GM19438 (cell line): Measurements from ENCODE around the gene HACD2.
"Not testable (repeated sequence)": the region's sequence is repeated elsewhere in the genome, so short reads cannot be mapped to it uniquely, and the experiment has no call there.

Experiments
- ATAC-seq: cut with Tn5 transposase; IDR thresholded peaks from one replicate; pipeline ENCODE4 v1.9.1; 2021; ENCODE audit warnings: low read depth; ENCODE audit not compliant: unreplicated experiment

Gene HACD2

GRCh38 chr3:123487063-123487462, 97.8 kb downstream of the HACD2 start:
- not testable (repeated sequence) for ATAC-seq

GRCh38 chr3:123486460-123486859, 98.4 kb downstream of the HACD2 start:
- no peak for ATAC-seq

GRCh38 chr3:123485551-123485950, 99.3 kb downstream of the HACD2 start:
- ATAC-seq = no peak

GRCh38 chr3:123483146-123483545, 101.7 kb downstream of the HACD2 start:
- ATAC-seq = no peak

- no peak for ATAC-seq
Measured at GRCh38 chr3:123481722-123482457, 103.0 kb downstream of the HACD2 start.

GRCh38 chr3:123481071-123481470, 103.8 kb downstream of the HACD2 start:
- ATAC-seq = no peak

- ATAC-seq = no peak
Measured at GRCh38 chr3:123480428-123480827, 104.4 kb downstream of the HACD2 start.

- ATAC-seq = no peak
Measured at GRCh38 chr3:123479891-123480290, 105.0 kb downstream of the HACD2 start.

GRCh38 chr3:123478314-123478713, 106.5 kb downstream of the HACD2 start:
- ATAC-seq = no peak

- ATAC-seq = no peak
Measured at GRCh38 chr3:123476967-123477750, 107.7 kb downstream of the HACD2 start.

GRCh38 chr3:123475786-123476185, 109.1 kb downstream of the HACD2 start:
- no peak for ATAC-seq

- ATAC-seq = no peak
Measured at GRCh38 chr3:123471106-123471505, 113.7 kb downstream of the HACD2 start.

GRCh38 chr3:123469323-123469995, 115.4 kb downstream of the HACD2 start:
- ATAC-seq = no peak

- ATAC-seq = no peak
Measured at GRCh38 chr3:123467046-123467445, 117.8 kb downstream of the HACD2 start.

GRCh38 chr3:123464211-123464610, 120.6 kb downstream of the HACD2 start:
- ATAC-seq = no peak

GRCh38 chr3:123459862-123460261, 125.0 kb downstream of the HACD2 start:
- no peak for ATAC-seq

- no peak for ATAC-seq
Measured at GRCh38 chr3:123458255-123458654, 126.6 kb downstream of the HACD2 start.

- no peak for ATAC-seq
Measured at GRCh38 chr3:123457841-123458240, 127.0 kb downstream of the HACD2 start.

- no peak for ATAC-seq
Measured at GRCh38 chr3:123453675-123454074, 131.2 kb downstream of the HACD2 start.

- ATAC-seq = no peak
Measured at GRCh38 chr3:123451186-123451585, 133.7 kb downstream of the HACD2 start.

- no peak for ATAC-seq
Measured at GRCh38 chr3:123449997-123450604, 134.8 kb downstream of the HACD2 start.
